HG03442 (cell line): Measurements from ENCODE around the gene SUPT4H1.
"Not testable (repeated sequence)": the region's sequence is repeated elsewhere in the genome, so short reads cannot be mapped to it uniquely, and the experiment has no call there.

Experiments
- ATAC-seq: cut with Tn5 transposase; IDR thresholded peaks from one replicate; pipeline ENCODE4 v1.9.1; 2021; ENCODE audit warnings: mild to moderate bottlenecking, moderate library complexity; ENCODE audit not compliant: unreplicated experiment

Gene SUPT4H1

GRCh38 chr17:58351831-58352595 is at the start of gene SUPT4H1:
TSS of gene SUPT4H1 (minus strand) at chr17:58352201. CDS start at chr17:58352135, 66 bp downstream.
- peak; percentile 84 for ATAC-seq

DNA sequence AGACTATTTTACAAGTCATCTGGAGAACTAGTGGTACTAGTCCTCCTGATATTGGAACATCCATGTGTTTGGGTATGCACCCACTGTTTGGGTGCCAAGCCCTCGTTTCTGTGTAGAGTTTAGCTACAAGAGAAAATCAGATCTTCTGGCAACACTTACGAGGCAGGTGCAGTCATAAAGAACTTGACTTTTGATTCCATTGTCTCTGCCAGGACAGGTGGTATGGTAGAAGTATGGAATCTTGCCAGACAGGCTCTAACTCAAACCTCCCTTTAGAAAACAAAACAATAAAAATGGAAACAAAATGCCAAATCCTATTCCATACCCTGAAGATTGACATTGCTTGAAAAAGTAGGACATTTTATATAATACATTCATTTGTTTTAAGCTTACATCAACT is 49.3 kb upstream of the SUPT4H1 start:
- ATAC-seq: no peak

- no peak for ATAC-seq
These were observed 48.8 kb upstream of the SUPT4H1 start for GRCh38 chr17:58400826-58401225.

- no peak for ATAC-seq
These were observed 48.0 kb upstream of the SUPT4H1 start for GRCh38 chr17:58399974-58400373.

DNA sequence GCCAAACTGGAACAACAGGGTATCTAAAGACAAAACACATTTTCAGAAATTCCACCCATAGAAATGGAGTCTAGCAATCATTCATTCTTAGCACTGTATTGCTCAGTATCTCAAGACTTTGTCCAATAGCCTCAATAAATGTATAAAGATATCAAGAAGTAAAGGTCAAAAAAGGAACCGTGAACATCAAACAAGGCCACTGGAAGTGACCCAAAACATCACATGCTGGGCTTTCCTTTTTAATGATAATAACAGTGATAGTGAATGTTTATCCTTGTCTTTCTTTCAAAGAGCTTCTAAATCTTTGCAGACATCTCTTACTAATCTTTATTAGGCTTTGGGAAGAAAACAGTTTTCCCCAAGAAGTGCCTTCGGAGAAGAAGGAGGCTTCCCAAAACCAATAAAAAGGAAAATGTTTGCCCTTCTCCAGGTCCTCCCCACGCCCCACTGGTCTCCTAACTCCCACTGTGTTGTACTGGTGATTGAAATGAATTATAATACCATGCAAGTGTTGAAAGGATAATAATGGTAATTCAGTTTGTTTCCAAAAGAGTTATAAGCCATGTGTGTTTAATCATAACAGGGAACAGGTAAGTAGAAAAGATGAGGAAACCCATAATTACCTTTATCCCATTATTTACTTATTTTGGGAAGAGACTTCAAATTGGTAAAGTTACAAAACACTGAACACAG is 46.7 kb upstream of the SUPT4H1 start:
- no peak for ATAC-seq

- not testable (repeated sequence) for ATAC-seq
These were observed 45.4 kb upstream of the SUPT4H1 start for GRCh38 chr17:58397421-58397820.

GRCh38 chr17:58396173-58396572 is 44.2 kb upstream of the SUPT4H1 start:
- no peak for ATAC-seq

GRCh38 chr17:58394534-58395223 is 42.7 kb upstream of the SUPT4H1 start:
- ATAC-seq: no peak

DNA sequence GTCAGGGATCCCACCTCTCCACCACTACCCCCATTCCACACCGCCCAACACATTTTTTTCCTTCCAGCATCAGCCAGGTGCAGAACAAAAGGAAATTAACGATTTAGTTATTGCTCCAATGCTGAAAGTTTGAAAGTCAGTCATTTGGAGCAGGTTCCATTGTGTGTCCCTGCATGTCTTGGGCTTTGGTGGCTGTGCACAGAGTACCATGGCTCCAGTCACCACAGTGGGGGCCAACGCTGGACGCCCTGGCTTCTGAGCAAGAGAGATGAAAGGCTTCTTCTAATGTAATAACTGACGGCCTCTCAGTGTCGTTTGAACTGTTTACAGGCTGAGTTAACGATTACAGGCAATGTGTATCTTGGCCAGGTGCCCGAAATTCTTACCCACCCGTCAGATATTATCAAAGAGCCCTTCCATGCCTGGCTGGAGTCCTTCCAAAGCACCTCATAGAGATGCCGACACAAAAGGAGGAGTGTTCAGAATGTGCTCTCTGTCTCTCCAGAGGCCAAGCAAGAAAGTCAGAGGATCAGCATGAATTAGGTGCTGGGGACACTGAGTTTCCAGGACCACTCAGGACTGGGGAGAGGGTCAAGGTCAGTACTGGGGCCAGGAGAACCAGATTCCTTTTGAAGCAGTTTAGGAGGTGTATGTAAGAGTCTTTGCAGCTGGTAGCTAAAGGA is 39.4 kb upstream of the SUPT4H1 start:
- no peak for ATAC-seq

DNA sequence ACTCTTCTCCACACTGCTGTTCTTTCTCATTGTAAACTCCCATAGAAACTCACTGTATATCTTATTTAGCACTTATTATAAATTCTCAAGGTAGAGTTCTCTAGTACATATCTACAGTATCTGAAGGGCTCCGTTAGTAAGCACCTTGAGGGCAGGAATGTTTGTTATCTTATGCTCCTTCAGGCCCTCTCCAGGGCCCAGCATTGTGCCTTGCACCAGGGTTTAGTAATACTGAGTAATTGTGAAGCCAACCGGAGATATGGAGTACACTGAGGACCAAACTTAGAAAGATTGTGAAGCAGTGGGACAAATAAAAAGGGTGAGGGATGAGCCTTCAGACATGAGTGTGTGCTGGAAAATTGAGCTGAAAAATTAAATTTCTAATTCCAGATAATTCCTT is 38.9 kb upstream of the SUPT4H1 start:
- ATAC-seq: no peak

DNA sequence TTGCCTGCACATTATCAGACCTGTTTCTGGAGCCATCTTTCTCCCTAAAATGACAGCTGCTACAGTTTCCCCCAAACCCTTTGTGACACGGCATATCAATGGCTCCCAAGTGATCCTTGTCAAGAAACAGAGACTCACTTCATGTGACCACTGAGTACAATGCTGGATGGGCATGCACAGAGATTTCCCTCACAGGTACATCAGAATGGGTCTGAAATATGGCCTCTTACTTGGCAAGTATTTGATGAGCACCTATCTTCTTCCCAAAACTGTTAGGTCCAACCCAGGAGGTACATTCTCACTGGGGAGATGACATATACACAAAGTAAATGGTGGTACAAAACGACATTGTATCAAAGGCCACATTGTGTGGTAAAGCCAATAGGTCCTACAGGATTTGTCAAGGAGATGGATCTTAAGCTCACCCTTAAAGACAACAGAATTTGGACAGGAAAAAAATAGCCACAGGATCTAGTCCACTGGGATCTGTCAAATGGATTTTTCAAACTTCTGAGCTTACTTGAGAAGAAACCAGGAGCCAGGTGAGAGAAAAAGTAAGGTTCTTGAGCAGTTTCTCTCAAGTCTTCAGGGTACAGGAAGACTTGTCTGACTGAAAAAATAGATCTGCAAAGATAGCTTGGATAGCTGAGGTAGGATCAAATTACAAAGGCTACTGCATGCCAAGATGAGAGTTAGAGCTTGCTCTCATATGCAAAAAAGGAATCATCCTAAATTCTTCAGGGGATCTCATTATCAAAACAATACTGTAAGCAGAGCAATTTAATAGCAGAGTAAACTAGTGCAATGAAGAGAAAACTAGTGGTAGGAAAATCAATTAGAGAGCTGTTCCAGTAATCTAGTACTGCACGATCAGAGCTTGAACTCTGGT is 36.5 kb upstream of the SUPT4H1 start:
- no peak for ATAC-seq

DNA sequence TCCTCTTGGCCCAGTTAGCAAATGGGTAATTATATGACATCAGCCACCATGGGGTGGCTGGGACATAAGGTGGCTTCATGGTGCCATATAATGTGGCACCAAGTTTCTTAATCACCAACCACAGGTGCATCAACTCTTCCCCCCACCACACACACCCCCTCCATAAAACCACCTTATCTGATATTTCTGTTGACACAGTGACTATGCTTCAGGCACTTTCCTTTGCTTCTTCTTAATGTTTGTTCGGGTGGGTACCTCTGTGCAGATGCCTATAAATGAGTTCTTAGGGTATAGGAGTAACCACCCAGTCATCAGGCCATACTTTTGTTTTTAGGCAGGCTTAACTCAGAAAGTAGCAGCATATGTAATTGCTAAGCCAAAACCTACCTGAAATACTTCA is 35.8 kb upstream of the SUPT4H1 start:
- no peak for ATAC-seq

GRCh38 chr17:58386708-58387107 is 34.7 kb upstream of the SUPT4H1 start:
- ATAC-seq: no peak

- ATAC-seq: no peak
These were observed 33.4 kb upstream of the SUPT4H1 start for GRCh38 chr17:58385359-58385899.

- ATAC-seq: no peak
These were observed 32.9 kb upstream of the SUPT4H1 start for GRCh38 chr17:58384897-58385296.

DNA sequence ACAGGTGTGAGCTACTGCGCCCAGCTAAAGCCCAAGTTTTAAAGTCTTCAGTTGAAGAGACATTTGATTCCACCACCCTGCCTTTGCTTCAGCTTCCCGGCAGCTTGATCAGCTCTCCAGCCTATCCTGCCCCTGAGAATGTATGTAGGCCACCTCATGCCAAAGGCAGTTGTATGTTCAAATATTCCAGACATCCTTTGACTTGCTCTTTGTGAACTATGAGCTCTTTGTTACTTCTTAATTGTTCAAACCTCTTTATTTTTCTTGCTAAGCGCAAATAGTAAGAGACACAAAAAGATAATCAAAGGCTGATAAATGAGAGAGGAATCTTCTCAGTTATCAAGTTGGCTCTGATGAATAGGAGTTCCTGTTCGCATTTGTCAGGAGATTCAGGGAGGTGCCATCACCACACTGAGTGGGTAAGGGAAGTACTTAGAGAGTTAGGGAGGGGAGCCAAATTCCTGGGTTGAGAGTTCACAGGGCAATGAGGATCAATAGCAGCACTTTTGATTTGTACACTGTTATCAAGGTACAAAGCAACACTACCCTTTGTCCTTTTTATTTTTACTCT is 32.0 kb upstream of the SUPT4H1 start:
- ATAC-seq: no peak

DNA sequence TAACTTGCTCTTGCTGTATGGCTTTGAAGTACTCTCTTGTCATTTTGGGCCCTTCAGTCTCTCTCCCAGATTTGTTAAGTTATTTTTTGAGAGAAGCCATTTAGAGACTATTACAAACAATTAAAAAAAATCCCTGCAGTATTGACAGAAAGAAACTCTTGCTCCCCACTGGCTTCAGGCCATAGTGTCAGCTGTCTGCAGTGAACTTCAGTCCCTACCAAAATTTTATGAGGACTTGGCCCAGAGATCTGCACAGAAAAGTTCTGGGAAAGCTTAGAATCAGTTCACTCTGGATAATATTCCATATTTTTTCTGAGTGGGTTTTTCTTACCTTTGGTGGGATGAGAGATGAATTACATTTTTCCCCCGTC is 30.9 kb upstream of the SUPT4H1 start:
- no peak for ATAC-seq

- no peak for ATAC-seq
These were observed 30.3 kb upstream of the SUPT4H1 start for GRCh38 chr17:58382108-58382871.
